ENCODE data around the gene TMED8. TPM values are rescaled to one million over a fixed set of nuclear protein-coding genes. Genes with fewer than 3 reads are reported as not detected.

TMED8 gene
- total and polyA plus RNA-seq, 2 of the 13 experiments (the other 11 are each of a cell fraction or from before 2014, with no cell fraction given), result 6.0 to 11.7 TPM

- TF ChIP-seq ZNF552 (CRISPR knock-in tag; IDR thresholded peaks at IDR 0.05; ENCODE audit: borderline replicate concordance), result no peak
- peak; percentile 90 for TF ChIP-seq ZSCAN12 (CRISPR knock-in tag; IDR thresholded peaks at IDR 0.05)
- TF ChIP-seq MAFK (conservative IDR thresholded peaks at IDR 0.05 in 1 of 2, IDR thresholded peaks at IDR 0.05 in 1 of 2; ENCODE audit: low read length in 2 of 2), result no peak
- TF ChIP-seq ZNF546 (CRISPR knock-in tag; conservative IDR thresholded peaks at IDR 0.05), result 0 out of 2 replicates have a peak, but pooled peaks have one; percentile 35
- TF ChIP-seq ZNF570 (CRISPR knock-in tag; IDR thresholded peaks at IDR 0.05; ENCODE audit: borderline replicate concordance), result no peak
- TF ChIP-seq, protein P1, sequence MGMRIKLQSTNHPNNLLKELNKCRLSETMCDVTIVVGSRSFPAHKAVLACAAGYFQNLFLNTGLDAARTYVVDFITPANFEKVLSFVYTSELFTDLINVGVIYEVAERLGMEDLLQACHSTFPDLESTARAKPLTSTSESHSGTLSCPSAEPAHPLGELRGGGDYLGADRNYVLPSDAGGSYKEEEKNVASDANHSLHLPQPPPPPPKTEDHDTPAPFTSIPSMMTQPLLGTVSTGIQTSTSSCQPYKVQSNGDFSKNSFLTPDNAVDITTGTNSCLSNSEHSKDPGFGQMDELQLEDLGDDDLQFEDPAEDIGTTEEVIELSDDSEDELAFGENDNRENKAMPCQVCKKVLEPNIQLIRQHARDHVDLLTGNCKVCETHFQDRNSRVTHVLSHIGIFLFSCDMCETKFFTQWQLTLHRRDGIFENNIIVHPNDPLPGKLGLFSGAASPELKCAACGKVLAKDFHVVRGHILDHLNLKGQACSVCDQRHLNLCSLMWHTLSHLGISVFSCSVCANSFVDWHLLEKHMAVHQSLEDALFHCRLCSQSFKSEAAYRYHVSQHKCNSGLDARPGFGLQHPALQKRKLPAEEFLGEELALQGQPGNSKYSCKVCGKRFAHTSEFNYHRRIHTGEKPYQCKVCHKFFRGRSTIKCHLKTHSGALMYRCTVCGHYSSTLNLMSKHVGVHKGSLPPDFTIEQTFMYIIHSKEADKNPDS (CRISPR knock-in tag; IDR thresholded peaks at IDR 0.05), result no peak
- TF ChIP-seq, protein P2, sequence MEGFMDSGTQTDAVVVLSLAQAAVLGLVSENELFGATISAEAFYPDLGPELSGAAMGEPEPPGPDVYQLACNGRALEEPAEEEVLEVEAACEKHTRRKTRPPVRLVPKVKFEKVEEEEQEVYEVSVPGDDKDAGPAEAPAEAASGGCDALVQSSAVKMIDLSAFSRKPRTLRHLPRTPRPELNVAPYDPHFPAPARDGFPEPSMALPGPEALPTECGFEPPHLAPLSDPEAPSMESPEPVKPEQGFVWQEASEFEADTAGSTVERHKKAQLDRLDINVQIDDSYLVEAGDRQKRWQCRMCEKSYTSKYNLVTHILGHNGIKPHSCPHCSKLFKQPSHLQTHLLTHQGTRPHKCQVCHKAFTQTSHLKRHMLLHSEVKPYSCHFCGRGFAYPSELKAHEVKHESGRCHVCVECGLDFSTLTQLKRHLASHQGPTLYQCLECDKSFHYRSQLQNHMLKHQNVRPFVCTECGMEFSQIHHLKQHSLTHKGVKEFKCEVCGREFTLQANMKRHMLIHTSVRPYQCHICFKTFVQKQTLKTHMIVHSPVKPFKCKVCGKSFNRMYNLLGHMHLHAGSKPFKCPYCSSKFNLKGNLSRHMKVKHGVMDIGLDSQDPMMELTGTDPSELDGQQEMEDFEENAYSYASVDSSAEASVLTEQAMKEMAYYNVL (CRISPR knock-in tag; IDR thresholded peaks at IDR 0.05; ENCODE audit: borderline replicate concordance), result no peak
- TF ChIP-seq KAT7 (CRISPR knock-in tag; IDR thresholded peaks at IDR 0.05; ENCODE audit: borderline replicate concordance), result no peak
- TF ChIP-seq ZBTB42 (CRISPR knock-in tag; IDR thresholded peaks at IDR 0.05), result peak; percentile 50; the same call in 1 of the 2 replicates
- no peak for TF ChIP-seq ZSCAN30 (CRISPR knock-in tag; IDR thresholded peaks at IDR 0.05)
- TF ChIP-seq ZMYM4 (CRISPR knock-in tag; IDR thresholded peaks at IDR 0.05), result no peak
- no peak for TF ChIP-seq THYN1 (CRISPR knock-in tag; IDR thresholded peaks at IDR 0.05; ENCODE audit: borderline replicate concordance, low read depth)
- no peak for TF ChIP-seq MEIS1 (CRISPR knock-in tag; IDR thresholded peaks at IDR 0.05; ENCODE audit: borderline replicate concordance)
Observed at GRCh38 chr14:77376771-77377501, at the start of gene TMED8, which contains the start of gene SAMD15 (continued).
